Neural cell (in vitro differentiated cells): ENCODE measurements around the gene SLC50A1.

Source experiments
- EP300 ChIP-seq: fragments of 450-650 bp; conservative IDR thresholded peaks from 2 replicates; pipeline ENCODE4 v1.6.1; 2014; ENCODE audit warnings: antibody characterized with exemption, mild to moderate bottlenecking, moderate library complexity; ENCODE audit not compliant: poor library complexity, severe bottlenecking
- EZH2 ChIP-seq: fragments of 200-600, 300-800 bp; shearing (Covaris generic), sonication (generic); IDR thresholded peaks from 2 replicates; pipeline ENCODE4 v1.6.1; 2014; ENCODE audit warnings: antibody characterized with exemption, low read length, borderline replicate concordance, mild to moderate bottlenecking; ENCODE audit not compliant: insufficient read depth, poor library complexity, severe bottlenecking
- MXI1 ChIP-seq: fragments of 450-650 bp; conservative IDR thresholded peaks from 2 replicates; pipeline ENCODE4 v1.6.1; 2014; ENCODE audit warnings: antibody characterized with exemption, mild to moderate bottlenecking; ENCODE audit not compliant: poor library complexity, severe bottlenecking
- POLR2AphosphoS5 ChIP-seq: IDR thresholded peaks from 2 replicates; pipeline ENCODE4 v1.6.1; 2012
- RAD21 ChIP-seq: fragments of 450-650 bp; conservative IDR thresholded peaks from 2 replicates; pipeline ENCODE4 v1.6.1; 2014; ENCODE audit warnings: antibody characterized with exemption, mild to moderate bottlenecking, moderate library complexity
- TAF1 ChIP-seq: IDR thresholded peaks from 2 replicates; pipeline ENCODE4 v1.6.1; 2012; ENCODE audit warnings: low read depth
- TF ChIP-seq, protein P1 (sequence below): fragments of 450-650 bp; IDR thresholded peaks from 2 replicates; pipeline ENCODE4 v1.5.1; 2014; ENCODE audit warnings: antibody characterized with exemption, mild to moderate bottlenecking, moderate library complexity; ENCODE audit not compliant: poor library complexity, severe bottlenecking

DNA sequence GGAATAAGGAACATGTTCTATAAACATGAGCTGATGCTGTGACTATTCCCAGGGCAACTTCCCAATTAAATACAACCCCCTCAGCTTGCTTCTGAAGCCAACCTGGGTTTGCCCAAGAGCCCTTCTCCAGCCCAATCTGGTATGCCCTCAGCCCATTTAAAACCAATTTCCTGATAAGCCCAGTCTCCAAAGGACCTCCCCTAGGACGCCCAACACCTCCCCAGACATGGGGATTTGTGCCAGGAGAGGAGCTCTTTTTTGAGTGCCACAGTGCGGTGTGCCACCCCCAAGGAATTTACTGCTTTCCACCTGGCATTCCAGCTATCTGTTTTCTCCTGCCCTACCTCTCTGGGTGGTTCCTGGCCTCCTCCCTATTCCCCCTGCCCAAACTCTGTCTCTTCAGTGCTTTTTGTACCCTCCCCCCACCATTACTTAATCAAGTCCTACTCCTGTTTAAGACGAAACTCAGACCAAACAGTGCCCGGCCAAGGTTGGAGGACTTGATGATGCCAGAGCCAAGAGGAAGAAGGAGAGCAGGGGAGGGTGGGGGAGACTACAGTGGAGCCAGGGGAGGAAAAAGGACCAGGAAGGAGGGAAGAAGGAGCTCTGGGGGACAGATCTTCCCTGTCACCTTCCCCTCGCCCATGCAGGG is 19.4 kb upstream of the SLC50A1 start:
- TF ChIP-seq, protein P1, sequence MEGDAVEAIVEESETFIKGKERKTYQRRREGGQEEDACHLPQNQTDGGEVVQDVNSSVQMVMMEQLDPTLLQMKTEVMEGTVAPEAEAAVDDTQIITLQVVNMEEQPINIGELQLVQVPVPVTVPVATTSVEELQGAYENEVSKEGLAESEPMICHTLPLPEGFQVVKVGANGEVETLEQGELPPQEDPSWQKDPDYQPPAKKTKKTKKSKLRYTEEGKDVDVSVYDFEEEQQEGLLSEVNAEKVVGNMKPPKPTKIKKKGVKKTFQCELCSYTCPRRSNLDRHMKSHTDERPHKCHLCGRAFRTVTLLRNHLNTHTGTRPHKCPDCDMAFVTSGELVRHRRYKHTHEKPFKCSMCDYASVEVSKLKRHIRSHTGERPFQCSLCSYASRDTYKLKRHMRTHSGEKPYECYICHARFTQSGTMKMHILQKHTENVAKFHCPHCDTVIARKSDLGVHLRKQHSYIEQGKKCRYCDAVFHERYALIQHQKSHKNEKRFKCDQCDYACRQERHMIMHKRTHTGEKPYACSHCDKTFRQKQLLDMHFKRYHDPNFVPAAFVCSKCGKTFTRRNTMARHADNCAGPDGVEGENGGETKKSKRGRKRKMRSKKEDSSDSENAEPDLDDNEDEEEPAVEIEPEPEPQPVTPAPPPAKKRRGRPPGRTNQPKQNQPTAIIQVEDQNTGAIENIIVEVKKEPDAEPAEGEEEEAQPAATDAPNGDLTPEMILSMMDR: no peak
- no peak for TF ChIP-seq EP300
- no peak for TF ChIP-seq TAF1
- no peak for TF ChIP-seq MXI1
- no peak for TF ChIP-seq EZH2
- no peak for TF ChIP-seq POLR2AphosphoS5
- no peak for TF ChIP-seq RAD21
